Stimulated activated CD4-positive, alpha-beta T cell treated with anti-CD3 and anti-CD28 coated beads, Interleukin-2, amount 100 ng/mL, for 4 hours (primary cell): ENCODE results near the gene GSTT2.
A peak's percentile ranks its signal among the peaks of the same experiment; 100 is the strongest.
"Not testable (repeated sequence)": the region's sequence is repeated elsewhere in the genome, so short reads cannot be mapped to it uniquely, and the experiment has no call there.

ENCODE experiments used
- DNase-seq: peaks from one replicate; pipeline ENCODE4 v3.0.0-alpha.2; 2020; ENCODE audit warnings: low read depth

GSTT2 gene

GRCh38 chr22:23974836-23975352, 5.0 kb upstream of the GSTT2 start:
- DNase-seq: not testable (repeated sequence)

GRCh38 chr22:23977304-23977703, 2.6 kb upstream of the GSTT2 start:
- DNase-seq: not testable (repeated sequence)

GRCh38 chr22:23980567-23980966, 633 bp downstream of the GSTT2 start:
- DNase-seq: not testable (repeated sequence)

- peak; percentile 5 for DNase-seq
Observed at GRCh38 chr22:23984430-23984829, 4.5 kb downstream of the GSTT2 start.

GRCh38 chr22:23986089-23986488, 6.2 kb downstream of the GSTT2 start:
- DNase-seq: not testable (repeated sequence)

- not testable (repeated sequence) for DNase-seq
Observed at GRCh38 chr22:23986538-23987178, 6.7 kb downstream of the GSTT2 start.

- DNase-seq: not testable (repeated sequence)
Observed at GRCh38 chr22:23989583-23990244, 9.8 kb downstream of the GSTT2 start.

GRCh38 chr22:23993080-23993479, 13.1 kb downstream of the GSTT2 start:
- not testable (repeated sequence) for DNase-seq

- DNase-seq: not testable (repeated sequence)
Observed at GRCh38 chr22:23993581-23994177, 13.7 kb downstream of the GSTT2 start.

- no peak for DNase-seq
Observed at GRCh38 chr22:23997092-23997491, 17.2 kb downstream of the GSTT2 start.

GRCh38 chr22:23999779-24000178, 19.8 kb downstream of the GSTT2 start:
- not testable (repeated sequence) for DNase-seq

GRCh38 chr22:24001314-24001713, 21.4 kb downstream of the GSTT2 start:
- no peak for DNase-seq

- DNase-seq: no peak
Observed at GRCh38 chr22:24002272-24002671, 22.3 kb downstream of the GSTT2 start.

GRCh38 chr22:24002851-24003250, 22.9 kb downstream of the GSTT2 start:
- DNase-seq: no peak

GRCh38 chr22:24003887-24004286, 24.0 kb downstream of the GSTT2 start:
- no peak for DNase-seq

- no peak for DNase-seq
Observed at GRCh38 chr22:24005201-24005600, 25.3 kb downstream of the GSTT2 start, which contains the start of gene GSTT4. Gene GSTT4 (minus strand): TSS chr22:24005453. CDS start chr22:24005356, 97 bp downstream.

GRCh38 chr22:24006207-24006913, 26.4 kb downstream of the GSTT2 start:
- no peak for DNase-seq

GRCh38 chr22:24006914-24007214, 26.9 kb downstream of the GSTT2 start:
- DNase-seq: no peak

GRCh38 chr22:24007253-24008021, 27.5 kb downstream of the GSTT2 start:
- no peak for DNase-seq

- no peak for DNase-seq
Observed at GRCh38 chr22:24008022-24008283, 28.0 kb downstream of the GSTT2 start.

GRCh38 chr22:24008381-24009226, 28.7 kb downstream of the GSTT2 start:
- no peak for DNase-seq
